ENCODE data around the gene RAD54L.
"Not testable (repeated sequence)": the region's sequence is repeated elsewhere in the genome, so short reads cannot be mapped to it uniquely, and the experiment has no call there.

RAD54L gene

DNA sequence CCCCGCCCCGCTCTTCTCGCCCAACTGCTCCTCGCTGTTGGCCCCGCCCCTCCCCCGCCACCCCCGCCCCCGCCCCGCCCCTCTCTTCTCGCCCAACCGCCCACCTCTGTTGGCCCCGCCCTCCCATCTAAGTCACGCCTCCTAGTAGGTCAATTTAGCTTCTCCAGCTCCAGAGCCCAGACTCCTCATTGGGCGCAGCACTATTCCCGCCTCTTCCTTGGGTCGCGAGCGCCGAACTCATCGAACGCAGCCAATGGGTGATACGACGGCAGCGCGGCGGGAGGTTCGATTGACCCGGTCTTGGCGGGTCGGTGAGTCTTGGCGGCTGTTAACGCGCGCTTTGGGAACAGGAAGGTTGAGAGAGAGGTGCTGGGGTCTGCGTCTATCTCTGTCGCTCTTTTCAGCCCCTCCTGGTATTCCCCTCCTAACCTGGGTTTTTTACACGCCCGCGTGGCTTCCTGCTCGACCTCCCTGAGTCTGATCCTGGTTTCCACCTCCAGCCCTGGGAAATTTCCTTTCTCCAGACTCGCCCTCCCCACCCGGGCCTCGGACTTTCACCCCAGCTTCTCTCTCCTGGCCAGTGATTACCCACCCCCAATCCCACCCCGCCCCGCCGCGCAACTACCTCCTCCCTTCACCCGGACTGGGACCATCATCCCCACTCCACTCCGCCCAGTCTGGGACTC is at the start of gene RAD54L:
TSS of gene RAD54L (plus strand) at position 328 of the 686 bp plus-strand sequence. CDS start 643 bp downstream, outside the sequence.
- DNase-seq: peak; percentile 98 to 99

DNA sequence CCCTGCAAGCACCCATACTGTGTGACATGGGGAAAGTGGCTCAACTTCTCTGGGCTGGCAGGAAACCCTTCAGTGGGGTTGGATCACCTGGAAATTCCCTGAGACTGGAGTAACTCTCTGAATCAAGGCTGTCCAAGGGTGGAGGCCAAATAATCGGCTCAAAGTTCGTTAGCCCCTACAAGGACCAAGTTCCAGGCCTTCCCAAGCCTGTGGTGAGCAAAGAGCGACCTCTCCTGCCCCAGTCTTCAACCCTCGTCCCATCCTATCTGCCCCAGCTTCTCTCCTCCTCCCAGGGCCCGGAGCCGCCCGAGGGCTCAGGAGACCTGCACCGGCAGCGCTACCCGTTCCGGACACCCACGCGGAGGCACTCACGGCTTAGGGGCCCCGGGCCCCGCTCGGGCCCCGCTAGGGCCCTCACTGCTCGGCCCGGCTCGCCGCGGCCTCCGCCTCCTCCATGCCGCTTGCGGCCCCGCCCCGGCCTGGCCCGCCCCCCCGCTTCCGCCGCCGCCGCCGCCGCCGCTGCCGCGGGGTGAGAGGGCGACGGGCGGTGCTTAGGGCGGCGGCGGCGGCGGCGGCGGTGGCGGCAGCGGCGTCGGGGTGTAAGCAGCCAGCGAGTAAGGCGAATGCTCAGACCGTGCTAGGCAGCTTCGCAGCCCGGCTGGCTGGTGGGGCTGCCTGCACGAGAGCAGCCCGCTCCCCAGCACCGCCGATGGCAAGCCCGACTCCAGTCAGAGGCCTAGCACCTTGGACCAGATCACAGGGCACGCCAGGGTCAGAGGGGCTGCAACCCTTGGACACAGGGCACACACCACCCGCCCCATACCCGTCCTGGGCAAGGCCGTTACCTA is 49.4 kb upstream of the RAD54L start, which contains the start of gene POMGNT1:
TSS of gene POMGNT1 (minus strand) at position 471 of the 848 bp plus-strand sequence. CDS start 613 bp downstream, outside the sequence.
- DNase-seq: peak; percentile 33 to 64

DNA sequence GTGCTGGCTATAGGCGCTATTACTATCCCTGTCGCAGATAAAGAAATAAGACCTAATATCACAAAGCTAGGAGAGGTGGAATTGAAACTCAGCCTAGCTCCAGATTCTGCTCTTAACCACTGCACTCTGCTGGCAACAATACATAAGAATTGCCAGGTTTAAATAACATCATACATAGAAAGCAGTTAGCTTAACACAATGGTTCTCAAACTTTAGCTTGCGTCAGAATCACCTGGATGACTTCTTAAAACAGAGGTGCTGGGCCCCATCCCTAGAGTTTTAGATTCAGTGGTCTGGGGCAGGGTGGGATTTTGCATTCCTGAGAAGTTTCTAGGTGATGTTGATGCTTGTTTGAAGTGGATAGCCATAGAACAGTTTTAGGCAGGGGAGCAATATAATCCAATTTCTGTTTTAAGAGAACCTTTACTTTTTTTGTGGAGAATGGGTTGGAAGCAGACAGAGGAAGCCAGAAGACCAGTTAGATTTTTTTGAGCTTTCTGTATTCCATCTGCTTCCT is 48.3 kb upstream of the RAD54L start:
- DNase-seq: no peak

DNA sequence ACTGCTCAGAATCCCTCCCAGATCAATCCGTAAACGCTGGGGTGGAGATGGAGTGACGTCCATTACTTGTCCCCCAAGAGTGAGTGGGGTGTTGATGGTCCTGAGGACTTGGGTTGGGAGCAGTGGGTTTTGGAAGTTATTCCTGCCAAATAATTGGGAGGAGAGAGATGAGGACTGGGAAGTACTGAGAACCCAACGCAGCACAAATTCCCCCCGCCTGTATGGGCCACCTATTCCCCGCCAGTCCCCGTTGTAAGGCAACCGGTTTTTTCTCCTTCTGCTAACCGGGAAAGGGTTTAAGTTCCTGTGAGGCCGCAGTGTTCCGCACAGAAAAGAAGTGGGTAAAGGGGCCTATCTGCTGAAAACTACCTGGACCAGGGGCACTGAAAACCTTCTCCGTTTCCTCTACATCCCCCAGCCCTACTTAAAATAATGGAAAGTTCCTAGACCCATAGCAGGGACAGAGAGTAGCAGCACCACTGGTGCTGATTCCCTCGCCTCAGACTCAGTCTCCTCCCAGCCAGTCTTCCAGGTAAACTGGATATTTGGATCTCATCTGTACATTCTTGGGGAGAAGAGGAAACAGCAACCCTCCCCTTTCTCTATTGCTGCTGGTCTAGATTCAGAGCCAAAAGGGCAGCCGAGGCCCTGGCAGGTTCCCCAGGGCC is 43.7 kb upstream of the RAD54L start:
- no peak for DNase-seq

DNA sequence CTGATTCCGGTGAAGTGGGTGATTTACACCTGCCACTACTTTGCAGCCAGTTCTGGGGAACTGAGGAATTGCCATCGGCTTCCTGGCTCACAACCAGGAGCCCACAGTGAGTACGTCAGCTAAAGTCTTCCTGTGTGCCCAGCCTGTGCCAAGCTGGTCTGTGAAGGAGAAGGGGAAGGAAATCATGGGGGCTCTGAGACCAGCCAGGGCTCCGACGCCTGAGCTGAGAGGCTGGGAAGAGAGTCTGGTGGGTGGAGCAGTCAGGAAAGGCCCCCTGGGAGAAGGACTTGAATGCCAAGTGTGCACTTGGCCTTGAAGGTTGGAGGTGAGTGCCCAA is 43.2 kb upstream of the RAD54L start:
- no peak for DNase-seq

DNA sequence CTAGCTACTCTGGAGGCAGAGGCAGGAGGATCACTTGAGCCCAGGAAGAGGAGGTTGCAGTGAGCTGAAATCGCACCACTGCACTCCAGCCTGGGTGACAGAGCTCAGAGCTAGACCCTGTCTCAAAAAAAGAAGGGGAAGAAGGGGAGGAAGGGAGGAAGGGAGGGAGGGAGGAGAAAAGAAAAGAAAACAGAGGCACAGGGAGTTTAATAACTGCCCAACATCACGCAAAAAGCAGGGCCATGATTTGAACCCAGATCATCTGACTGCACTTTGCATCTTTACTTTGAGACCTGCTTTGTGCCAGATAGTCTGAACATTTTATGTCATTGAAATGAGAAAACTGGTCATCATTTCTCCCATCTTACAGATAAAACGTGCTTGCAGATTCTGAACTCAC is 42.4 kb upstream of the RAD54L start:
- no peak for DNase-seq

DNA sequence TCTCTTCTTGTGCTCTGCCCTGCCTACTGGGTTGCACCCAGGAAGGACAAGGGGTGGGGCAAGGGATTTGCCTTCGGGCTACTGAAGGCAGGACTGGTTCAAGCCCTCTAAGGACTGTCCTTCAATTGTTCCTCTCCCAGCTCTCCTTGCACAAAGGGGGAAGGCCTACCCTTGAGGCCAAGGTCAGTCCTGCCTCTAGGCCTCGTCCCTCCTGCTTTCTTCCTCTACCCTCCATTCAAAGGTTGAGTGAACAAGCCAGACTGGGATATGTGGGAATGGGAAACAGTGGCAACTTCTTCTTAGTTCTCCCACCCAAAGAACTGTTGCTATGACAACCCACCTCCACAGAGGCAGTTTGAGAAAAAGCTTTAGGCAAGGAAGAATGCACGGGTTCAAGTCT is 41.8 kb upstream of the RAD54L start:
- no peak for DNase-seq

DNA sequence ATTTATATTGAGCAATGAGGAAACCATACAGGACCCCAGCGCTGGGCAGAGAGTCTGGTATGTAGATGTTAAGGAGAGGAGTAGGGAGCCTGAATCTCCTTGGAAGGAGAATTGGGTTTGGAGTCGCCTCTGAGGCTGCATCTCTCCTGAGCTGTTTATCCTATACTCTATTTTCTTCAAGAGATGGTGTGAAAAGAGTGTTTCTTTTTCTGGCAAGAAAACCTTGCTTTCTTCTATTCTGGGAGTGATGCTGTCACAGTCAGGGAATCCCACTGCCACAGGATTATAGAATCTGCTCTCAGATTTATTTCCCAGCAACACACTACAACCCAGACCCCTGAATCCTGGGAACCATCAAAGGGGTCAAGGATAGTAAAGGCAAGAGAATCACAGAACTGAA is 41.2 kb upstream of the RAD54L start:
- no peak for DNase-seq

DNA sequence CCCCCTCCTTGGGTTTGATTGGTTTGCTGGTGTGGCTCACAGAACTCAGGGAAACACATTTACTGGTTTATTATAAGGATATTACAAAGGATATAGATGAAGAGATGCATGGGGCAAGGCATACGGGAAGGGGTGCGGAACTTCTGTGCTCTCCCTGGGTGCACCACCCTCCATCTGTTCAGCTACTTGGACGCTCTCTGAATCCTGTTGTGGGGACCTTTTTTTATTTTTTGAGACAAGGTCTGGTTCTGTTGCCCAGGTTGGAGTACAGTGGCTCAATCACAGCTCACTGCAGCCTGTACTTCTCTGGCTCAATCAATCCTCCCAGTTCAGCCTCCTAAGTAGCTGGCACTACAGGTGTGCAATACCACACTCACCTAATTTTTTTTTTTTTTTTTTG is 37.0 kb upstream of the RAD54L start:
- DNase-seq: no peak

DNA sequence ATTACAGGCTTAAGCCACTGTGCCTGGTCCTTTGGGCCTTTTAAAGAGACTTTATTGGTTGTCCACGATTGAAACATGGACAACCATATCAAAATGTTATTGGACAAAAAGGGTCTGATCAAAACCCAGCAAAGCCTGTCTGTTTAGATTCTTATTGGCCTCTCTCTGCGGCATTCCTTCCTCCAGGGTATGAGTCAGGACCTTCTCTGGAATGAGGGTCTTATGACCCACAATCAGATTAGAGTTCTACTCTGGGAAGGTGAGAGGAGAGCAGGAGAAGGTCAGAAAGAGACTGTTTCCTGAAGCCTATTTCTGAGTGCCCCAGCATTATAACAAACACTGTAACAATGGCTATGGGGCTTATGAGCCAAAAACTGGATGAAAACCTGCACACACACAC is 36.5 kb upstream of the RAD54L start:
- DNase-seq: no peak

DNA sequence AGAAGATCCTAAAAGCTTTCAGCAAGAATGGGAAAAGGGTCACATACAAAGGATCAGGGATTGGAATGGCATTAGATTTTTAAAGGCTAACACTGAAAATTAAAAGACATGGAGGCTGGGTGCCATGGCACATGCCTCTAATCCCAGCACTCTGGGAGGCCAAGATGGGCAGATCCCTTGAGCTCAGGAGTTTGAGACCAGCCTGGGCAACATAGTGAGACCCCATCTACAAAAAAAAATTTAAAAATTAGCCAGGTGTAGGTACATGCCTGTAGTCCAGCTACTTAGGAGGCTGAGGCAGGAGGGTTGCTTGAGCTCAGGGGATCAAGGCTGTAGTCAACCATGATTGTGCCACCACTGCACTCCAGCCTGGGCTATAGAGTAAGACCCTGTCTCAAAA is 32.1 kb upstream of the RAD54L start:
- DNase-seq: no peak

DNA sequence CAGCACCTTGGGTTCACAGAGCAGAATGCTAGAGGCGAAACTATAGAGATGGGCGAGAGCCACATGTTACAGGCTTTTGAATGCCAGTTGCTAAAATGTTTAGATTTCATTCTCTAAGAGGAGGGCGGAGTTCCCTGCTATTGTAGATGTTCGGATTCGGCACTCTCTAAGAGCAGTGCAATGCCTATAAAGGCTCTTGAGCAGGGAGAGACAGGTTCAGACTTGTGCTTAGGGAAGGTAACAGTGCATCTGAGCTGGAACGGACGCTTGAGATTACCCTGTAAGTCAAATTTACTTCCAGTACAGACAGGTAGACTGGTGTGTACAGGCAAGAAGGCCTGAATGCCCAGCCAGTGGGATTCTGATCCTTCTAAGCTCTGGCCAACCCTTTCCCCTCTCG is 29.1 kb upstream of the RAD54L start:
- DNase-seq: no peak

DNA sequence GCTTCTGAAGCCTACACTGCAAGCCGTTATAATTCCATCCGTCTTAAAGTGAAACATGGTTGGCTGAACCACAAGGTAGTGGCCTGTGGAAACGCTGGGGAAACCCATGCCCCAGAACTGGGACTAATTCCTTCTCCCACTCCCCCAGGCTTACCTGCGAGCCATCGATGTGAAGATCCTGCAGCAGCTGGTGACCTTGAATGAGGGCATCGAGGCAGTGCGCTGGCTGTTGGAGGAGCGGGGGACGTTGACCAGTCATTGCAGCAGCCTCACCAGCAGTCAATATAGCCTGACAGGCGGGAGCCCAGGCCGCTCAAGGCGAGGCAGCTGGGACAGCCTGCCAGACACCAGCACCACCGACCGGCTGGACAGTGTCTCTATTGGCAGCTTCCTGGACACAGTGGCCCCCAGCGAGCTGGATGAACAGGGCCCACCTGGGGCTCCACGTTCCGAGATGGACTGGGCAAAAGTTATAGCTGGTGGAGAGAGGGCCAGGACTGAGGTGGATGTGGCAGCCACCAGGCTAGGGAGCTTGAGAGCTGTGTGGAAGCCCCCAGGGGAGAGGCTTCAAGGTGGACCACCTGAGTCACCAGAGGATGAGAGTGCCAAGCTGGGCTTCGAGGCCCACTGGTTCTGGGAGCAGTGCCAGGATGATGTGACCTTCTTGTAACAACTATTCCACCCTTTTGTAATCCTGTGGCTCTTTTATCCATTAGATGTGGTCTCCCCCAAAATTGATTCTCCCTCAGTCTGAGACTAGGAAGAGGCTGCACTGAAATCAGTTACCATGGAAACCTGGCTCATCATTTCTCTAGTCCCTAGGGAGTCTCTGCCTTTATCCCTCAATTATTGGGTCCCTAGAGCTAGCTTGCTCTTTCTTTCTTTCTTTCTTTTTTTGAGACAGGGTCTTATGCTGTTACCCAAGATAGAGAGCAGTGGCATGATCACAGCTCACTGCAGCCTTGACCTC is 27.7 kb upstream of the RAD54L start:
- DNase-seq: peak in 1 of 2 experiments; percentile 21

DNA sequence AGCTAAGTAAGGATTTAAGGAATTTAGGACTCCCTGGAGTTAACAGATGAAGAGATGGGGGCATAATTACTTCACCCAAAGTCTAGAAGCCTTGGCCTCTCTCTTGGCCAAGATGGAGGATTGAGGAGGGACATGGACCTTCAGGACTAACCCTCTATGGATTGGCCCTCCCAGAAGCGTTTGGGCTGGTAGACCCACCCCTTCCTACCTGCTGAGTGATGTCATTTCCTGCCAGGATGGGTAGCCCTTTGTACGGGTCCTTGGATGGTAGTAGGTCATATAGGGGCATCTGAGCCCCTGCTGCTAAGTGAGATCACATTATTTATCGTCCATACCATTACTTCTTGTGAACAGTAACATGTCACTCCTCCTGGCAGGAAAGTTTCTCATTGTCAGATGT is 26.8 kb upstream of the RAD54L start:
- DNase-seq: no peak

DNA sequence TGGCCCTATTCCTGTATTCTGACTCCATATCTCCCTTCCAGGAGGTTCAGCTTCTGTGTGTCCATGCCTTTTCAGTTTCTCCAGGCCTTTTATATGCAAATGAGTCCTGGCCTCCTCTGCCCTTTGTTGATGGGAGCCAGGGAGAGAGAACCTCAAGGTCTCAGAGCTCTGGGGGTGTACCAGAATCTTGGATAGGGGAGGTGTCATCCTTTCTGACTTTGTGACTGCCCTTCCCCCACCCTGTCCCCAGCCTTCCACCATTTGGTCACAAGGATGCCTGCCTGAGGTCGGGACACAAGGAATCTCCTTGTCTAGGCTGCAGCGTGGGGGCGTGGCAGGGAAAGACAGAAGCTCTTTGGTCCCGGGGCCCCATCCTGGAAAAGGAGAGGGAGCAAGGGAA is 25.8 kb upstream of the RAD54L start:
- DNase-seq: no peak

DNA sequence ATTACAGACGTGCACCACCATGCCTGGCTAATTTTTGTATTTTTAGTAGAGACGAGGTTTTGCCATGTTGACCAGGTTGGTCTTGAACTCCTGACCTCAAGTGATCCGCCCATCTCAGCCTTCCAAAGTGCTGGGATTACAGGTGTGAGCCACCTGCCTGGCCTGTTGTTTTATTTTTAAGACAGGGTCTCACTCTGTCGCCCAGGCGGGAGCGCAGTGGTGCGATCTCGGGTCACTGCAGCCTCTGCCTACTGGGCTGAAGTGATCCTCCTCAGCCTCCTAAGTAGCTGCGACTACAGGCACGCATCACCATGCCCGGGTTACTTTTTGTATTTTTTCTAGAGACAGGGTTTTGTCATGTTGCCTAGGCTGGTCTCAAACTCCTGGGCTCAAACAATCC is 24.5 kb upstream of the RAD54L start:
- DNase-seq: not testable (repeated sequence)

DNA sequence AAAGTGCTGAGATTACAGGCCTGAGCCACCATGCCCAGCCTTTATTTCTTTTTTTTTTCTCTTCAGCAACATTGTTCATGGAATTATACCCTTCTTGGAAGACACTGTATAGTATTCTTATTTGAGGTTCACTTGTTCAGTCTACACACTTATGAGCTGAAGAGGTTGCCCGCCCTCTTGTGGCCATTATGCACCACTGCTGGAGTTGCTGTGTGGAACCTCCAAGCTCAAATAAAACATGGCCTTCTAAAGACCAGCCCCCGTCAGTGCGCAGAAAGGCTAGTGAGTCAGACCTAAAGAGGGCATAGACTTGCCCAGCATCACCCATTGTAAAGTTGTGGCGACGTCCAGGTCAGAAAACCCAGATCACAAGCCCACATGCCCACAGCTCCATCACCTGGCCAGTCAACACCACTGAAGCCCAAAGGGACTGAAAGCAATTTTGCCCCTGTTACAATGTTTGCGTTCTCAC is 24.1 kb upstream of the RAD54L start:
- peak; percentile 81 to 93 for DNase-seq

DNA sequence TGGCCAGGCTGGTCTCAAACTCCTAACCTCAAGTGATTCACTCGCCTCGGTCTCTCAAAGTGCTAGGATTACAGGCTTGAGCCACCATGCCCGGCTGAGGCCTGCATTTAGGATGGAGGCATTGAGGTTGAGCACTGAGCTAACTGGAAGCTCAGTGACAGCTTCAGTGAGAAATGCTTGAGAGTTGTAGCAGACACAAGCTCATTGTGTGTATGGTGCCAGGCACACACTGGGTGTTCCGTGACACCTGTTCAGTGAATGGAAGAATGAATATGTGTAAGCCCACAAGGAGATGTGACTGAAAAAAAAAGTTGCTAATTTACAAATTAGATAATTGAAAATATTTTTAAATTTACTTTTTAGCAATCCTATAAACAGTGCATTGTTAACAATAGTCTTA is 22.6 kb upstream of the RAD54L start:
- no peak for DNase-seq

DNA sequence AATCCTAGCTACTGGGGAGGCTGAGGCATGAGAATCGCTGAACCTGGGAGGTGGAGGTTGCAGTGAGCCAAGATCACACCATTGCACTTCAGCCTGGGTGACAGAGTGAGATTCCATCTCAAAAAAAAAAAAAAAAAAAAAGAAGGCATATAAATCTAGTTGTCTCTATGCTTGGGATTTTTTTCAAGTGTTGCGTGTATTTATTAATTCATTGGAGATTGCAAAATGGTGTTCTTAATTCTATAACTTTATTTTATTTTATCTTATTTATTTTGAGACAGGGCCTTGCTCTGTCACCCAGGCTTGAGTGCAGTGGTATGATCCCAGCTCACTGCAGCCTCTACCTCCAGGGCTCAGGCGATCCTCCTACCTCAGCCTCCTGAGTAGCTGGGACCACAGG is 16.3 kb upstream of the RAD54L start:
- DNase-seq: not testable (repeated sequence)

DNA sequence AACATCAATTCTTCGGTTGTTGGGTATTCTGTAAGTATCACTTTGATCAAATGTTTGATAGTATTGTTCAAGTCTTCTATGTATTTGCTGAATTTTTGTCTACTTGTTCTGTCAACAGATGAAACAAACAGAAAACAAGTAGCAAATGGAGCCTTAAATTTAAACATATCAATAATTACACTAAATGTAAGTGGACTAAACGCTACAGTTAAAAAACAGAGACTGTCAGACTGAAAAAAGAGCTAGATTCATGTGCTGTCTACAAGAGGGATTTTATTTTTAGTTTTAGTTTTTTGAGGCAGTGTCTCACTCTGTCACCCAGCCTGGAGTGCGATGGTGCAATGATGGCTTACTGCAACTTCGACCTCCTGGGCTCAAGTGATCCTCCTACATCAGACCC is 10.7 kb upstream of the RAD54L start:
- DNase-seq: no peak

DNA sequence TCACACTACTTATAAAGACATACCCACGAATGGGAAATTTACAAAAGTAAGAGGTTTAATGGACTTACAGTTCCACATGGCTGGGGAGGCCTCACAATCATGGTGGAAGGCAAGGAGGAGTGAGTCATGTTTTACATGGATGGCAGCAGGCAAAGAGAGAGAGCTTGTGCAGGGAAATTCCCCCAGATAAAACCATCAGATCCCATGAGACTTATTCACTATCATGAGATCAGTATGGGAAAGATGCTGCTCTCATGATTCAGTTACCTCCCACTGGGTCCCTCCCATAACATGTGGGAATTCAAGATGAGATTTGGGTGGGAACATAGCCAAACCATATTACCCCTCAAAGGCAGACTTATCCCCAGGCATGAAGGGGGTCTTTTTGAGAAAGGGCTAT is 8.7 kb upstream of the RAD54L start:
- DNase-seq: not testable (repeated sequence)

DNA sequence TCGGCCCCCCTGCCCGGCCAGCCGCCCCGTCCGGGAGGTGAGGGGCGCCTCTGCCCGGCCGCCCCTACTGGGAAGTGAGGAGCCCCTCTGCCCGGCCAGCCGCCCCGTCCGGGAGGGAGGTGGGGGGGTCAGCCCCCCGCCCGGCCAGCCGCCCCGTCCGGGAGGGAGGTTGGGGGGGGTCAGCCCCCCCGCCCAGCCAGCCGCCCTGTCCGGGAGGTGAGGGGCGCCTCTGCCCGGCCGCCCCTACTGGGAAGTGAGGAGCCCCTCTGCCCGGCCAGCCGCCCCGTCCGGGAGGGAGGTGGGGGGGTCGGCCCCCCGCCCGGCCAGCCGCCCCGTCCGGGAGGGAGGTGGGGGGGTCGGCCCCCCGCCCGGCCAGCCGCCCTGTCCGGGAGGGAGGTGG is 5.8 kb upstream of the RAD54L start:
- DNase-seq: not testable (repeated sequence)

Measured in NCI-H446 (cell line).